Bronchial epithelial cell (primary cell): ENCODE data around the gene SMIM13. TPM values are rescaled to one million over a fixed set of nuclear protein-coding genes. Genes with fewer than 3 reads are reported as not detected.

Source experiments
- DNase-seq: peaks from one replicate; pipeline ENCODE4 v3.0.0-alpha.2; 2010; ENCODE audit warnings: low read depth
- FAIRE-seq: peaks from 2 replicates; lab custom pipeline; 2011; peaks lifted over from hg19 to GRCh38; lab: Jason Lieb, UNC
- H3K27me3 ChIP-seq: 2 replicates; pipeline ENCODE4 v1.5.1; 2011; ENCODE audit warnings: low read length; ENCODE audit not compliant: control insufficient read depth, insufficient read depth
- H3K36me3 ChIP-seq: 2 replicates; pipeline ENCODE4 v1.5.1; 2011; ENCODE audit warnings: low read length; ENCODE audit not compliant: control insufficient read depth, insufficient read depth
- H3K4me3 ChIP-seq: 2 replicates; pipeline ENCODE4 v1.5.1; 2011; ENCODE audit warnings: mild to moderate bottlenecking, low read depth, low read length, control low read depth
- CTCF ChIP-seq: IDR thresholded peaks from 2 replicates; pipeline ENCODE4 v1.5.1; 2011; ENCODE audit warnings: mild to moderate bottlenecking, moderate library complexity, low read length, control low read depth, inconsistent platforms; ENCODE audit not compliant: insufficient read depth, severe bottlenecking
- total RNA-seq: library from RNA; depleted of rRNA; stranded (reverse); fragments of >200 nt; gene quantifications from 2 replicates; pipeline ENCODE4 v1.2.1, GENCODE V29; 2014

SMIM13 gene
- total RNA-seq, 1 donor from 2014 or later: 17.1 TPM

DNA sequence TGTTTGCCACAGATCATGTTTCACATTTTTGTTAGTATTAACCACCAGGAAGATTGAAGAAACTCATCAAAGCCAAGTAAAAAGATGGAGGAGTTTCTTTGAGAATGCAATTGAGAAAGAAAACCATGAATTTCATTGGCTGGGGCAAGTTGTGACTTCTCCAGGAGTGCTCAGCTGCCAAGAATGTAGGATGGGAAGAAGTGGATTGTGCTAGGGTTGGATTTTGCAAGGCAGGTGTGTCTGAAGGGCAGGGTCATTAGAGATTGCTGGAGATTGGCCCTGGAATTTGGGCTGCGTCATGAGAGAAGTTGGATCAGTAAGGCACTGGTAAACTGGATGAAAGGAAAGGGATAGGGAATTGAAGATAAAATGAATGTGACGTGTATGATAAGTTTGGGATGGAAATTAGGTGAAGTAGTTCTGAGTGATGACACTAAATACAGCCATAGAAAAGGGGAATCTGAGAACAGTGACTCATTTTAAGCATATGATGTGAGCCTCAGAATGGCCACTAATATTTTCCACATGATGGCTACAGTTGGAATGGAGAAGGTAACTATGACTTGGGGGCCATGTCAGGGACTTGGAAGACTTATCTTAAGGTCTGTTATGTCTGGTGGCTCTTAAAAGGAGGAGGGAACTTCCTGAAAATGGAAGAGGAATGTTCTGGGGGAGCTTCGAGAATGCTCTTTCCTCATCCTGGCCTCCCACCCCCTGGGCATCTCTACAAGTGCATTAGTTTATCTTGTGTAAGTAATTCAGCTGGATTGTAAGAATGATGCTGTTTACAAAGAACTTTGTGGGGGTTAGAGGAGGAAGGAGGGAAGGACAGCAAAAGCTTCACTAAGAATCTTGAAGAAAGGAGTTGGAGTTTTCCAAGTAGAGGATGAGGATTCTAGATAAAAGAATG lies 45.7 kb downstream of the SMIM13 start:
- FAIRE-seq (peak; percentile 83), DNase-seq (peak; percentile 99)
- H3K36me3 ChIP-seq: peaks cover 3% of the 10 kb centered on the region
- TF ChIP-seq CTCF: no peak
- no peak overlapping the region for H3K4me3 ChIP-seq
- no peaks in the 10 kb centered on the region for H3K27me3 ChIP-seq

GRCh38 chr6:11140056-11140455 lies 46.4 kb downstream of the SMIM13 start:
- DNase-seq (peak; percentile 34), FAIRE-seq (no peak)
- Histone ChIP-seq H3K36me3 (peaks cover 3% of the 10 kb centered on the region), H3K4me3 (no peak overlapping the region), H3K27me3 (no peaks in the 10 kb centered on the region)
- no peak for TF ChIP-seq CTCF

DNA sequence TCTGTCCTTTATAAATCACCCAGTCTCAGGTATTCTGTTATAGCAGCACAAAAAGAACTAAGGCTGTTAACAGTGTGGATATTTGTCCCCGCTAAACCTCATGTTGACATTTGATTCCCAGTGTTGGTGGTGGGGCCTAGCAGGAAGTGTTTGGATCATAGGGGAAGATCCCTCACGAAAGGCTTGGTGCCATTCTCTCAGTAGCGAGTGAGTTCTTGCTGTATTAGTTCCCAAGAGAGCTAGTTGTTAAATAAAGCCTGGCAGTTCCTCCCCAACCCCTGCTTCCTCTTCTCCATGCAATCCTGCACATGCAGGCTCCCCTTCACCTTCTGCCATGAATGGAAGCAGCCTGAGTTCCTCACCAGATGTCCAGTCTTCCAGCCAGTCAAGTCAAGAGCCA lies 47.7 kb downstream of the SMIM13 start:
- FAIRE-seq (no peak), DNase-seq (no peak)
- no peak for TF ChIP-seq CTCF
- Histone ChIP-seq H3K27me3 (no peaks in the 10 kb centered on the region), H3K36me3 (no peaks in the 10 kb centered on the region), H3K4me3 (no peak overlapping the region)

DNA sequence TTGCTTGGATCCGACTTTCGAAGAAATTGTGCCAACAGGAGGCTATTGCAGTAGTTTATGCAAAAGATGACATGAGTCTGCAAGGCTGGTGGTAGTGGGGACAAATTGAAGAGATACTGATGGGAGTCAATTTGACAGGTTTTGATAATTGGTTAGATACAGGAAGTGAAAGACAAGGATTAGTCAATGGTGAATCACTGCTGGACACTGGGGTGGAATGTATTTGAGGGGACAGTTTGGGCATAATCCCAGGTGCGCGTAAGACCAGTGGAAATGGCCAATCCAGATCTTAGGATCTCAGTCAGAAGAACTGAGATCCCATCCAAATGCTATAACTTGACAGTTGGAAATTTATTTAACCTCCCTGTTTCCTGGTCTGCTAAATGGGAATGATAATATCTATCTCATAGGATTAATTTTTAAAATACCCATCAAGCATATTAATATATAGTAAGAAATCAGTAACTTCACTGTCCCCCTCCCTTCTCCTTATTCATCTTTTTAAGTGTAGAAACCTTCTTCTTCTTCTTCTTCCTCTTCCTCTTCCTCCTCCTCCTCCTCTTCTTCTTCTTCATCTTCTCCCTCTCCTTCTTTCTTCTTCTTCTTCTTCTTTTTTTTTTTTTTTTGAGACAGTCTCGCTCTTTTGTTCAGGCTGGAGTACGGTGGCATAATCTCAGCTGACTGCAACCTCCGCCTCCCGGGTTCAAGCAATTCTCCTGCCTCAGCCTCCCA lies 48.8 kb downstream of the SMIM13 start:
- DNase-seq (peak; percentile 16), FAIRE-seq (no peak)
- Histone ChIP-seq H3K4me3 (no peak overlapping the region), H3K36me3 (no peaks in the 10 kb centered on the region), H3K27me3 (no peaks in the 10 kb centered on the region)
- no peak for TF ChIP-seq CTCF

DNA sequence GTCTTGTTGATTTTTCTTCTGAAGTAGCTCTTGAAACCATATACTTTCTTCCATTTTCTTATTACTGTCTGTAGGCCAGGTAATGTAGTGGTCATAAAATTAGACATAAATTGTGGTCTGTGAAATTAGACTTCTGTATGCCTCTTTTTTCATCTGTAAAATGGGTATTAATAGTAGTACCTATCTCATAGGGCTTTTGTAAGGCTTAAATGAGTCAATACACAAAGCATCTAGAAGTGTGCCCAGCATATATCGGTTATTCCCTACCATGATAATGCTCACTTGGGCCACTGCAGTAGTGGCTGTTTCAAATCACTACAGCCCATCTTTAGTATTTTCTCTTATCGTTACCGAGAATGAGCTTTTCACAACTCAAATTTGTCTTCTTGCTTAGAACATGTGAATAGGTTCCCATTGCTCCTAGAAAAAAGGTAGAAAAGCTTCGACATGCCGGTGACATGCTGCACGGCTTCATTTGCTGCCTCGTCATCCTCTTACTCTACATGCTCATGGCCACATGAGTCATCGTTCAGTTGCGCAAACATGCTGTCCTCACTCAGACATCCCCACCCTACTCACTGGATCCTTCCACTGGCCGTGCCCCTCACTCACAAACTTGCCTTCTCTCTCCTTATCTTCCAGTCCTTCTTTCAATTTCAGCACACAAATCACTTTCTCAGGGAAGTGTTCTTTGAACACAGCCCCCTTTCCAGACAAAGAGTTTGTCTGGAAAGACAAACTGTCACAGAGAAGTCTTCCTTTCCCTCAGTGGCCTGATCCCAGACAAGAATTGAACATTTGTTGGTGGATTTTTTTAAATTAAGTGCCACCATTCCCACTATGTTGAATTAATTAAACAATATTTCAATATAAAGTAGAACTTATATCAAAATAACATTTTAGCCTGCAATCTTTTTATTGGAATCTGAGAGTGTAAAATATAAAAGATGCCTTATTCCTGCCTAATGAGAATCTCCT lies 50.0 kb downstream of the SMIM13 start:
- H3K4me3 ChIP-seq: no peak overlapping the region
- DNase-seq: peak; percentile 98
- FAIRE-seq: peak; percentile 86
- no peaks in the 10 kb centered on the region for H3K27me3 ChIP-seq
- no peaks in the 10 kb centered on the region for H3K36me3 ChIP-seq
- TF ChIP-seq CTCF: no peak
